Stimulated activated CD8-positive, alpha-beta memory T cell treated with anti-CD3 and anti-CD28 coated beads, Interleukin-4, amount 100 ng/mL, for 4 hours (primary cell): Measurements from ENCODE around the gene PEA15.

Experiments used
- DNase-seq, 2 donors: peaks; one replicate each; pipeline ENCODE4 v3.0.0-alpha.2; 2020; ENCODE audit warnings: low read depth in 2 of 2, low spot score in 1 of 2

PEA15 gene

GRCh38 chr1:160205242-160206035, at the start of gene PEA15:
TSS of gene PEA15 (plus strand) at chr1:160205384. CDS start at chr1:160211545, 6,161 bp downstream.
- DNase-seq, result peak; percentile 22 to 53

DNA sequence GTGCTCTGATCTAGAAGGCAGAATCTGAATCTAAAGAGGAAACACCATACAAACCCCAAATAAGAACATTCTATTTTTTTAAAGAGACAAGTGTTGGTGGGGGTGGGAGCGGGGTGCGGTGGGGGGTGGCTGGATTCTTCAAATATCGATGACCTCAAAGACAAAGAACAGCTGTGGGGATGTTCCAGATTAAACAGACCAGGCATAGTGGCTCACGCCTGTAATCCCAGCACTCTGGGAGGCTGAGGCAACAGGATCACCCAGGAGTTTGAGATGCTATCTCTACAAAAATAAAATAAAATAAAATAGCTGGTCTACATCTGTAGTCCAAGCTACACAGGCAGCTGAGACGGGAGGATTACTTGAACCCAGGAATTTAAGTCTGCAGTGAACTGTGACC, 48.8 kb upstream of the PEA15 start:
- DNase-seq, result no peak

DNA sequence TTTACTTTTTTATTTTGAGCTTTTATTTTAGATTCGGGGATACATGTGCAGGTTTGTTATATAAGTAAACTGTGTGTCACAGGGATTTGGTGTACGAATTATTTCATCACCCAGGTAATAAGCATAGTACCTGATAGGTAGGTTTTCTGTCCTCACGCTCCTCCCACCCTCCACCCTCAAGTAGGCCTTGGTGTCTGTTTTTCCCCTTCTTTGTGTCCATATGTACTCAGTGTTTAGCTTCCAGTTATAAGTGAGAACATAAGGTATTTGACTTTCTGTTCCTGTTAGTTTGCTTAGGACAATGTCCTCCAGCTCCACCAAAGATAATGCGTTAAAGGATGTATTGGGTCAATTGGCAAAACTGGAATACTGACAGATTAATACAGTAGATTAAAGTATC, 48.0 kb upstream of the PEA15 start:
- no peak for DNase-seq

GRCh38 chr1:160158031-160158430, 47.2 kb upstream of the PEA15 start:
- no peak for DNase-seq

- DNase-seq, result no peak
These were observed 46.6 kb upstream of the PEA15 start for GRCh38 chr1:160158534-160158933.

DNA sequence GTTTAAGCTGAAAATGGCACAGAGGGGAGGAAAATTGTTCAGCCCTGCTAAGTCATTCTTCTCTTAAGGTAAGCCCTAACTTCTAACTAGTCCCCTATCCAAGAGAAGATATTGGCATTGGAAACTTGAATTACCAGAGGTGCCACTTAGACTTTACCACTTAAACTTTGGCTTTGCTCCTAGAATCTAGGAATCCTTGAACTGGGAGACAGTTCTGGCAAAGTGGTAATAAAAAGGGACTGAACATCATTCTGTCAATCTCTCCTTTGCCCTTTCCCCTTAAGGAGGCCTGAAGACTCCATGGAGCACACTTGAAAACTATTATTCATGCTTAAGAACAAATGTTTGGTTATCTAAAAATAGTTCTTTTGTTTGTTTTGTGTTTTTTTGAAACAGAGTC, 45.3 kb upstream of the PEA15 start:
- no peak for DNase-seq

DNA sequence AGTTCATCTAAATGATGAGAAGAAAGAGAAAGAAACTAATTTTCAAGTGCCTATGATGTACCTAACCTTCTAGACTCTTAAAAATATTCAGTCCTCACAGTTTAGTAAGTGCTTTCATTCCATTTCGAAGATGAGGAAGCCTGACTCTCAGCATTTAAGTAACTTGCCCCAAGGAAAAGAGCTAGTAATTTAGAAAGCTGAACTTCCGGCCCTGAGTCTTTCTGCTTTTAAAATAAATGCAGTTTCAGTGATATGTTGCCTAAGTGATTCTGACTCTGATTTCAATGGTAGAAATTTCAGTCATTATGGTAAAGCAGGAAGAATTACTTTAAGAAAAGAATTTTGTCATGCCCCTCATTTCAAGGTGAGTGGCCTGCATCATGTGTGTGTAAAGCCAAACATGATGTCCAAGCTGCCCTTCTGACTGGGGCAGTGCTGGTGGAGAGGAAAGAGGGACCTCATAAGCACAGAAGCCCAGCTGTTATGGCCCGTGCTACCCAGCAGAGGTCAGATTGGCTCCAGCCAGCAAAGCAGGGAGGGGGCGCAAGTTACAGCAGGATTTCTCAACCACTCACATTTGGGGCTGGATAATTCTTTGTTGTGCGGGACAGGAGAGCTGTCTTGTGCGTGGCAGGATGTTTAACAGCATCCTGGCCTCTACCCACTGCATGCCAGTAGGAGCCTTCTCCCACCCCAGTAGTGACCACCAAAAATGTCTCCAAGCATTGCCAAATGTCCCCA, 43.0 kb upstream of the PEA15 start:
- no peak for DNase-seq

- no peak for DNase-seq
These were observed 42.3 kb upstream of the PEA15 start for GRCh38 chr1:160162931-160163330.

- no peak for DNase-seq
These were observed 41.6 kb upstream of the PEA15 start for GRCh38 chr1:160163615-160164014.

DNA sequence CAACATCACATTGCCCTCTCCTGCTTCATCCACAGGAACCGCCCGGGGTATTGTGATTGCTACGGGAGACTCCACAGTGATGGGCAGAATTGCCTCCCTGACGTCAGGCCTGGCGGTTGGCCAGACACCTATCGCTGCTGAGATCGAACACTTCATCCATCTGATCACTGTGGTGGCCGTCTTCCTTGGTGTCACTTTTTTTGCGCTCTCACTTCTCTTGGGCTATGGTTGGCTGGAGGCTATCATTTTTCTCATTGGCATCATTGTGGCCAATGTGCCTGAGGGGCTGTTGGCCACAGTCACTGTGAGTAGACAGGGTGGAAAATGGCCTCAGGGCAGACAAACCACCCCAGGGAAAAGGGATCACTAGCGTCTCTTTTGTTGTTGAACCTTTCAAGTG, 41.1 kb upstream of the PEA15 start:
- DNase-seq, result no peak

DNA sequence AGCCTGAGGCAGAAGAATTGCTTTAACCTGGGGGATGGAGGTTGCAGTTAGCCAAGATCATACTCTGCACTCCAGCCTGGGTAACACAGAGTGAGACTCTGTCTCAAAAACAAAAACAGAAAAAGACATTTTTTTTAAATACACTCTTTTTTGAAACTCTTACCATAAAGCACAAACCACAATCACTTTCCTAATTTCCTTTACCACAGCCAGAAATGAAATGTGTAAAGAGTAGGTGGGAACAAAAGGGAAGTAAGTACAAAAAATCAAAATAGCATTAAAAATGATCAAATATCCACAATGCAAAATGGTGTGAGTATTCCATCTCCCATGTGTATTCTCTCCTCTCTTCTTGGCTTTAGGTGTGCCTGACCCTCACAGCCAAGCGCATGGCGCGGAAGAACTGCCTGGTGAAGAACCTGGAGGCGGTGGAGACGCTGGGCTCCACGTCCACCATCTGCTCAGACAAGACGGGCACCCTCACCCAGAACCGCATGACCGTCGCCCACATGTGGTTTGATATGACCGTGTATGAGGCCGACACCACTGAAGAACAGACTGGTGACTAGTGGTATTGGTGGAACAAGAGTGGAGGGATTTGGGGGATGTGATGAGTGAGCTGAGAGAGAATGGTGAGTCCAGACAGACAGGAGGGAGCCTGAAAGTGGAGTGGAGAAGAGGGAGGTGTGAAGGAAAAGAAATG, 38.9 kb upstream of the PEA15 start:
- DNase-seq, result no peak

DNA sequence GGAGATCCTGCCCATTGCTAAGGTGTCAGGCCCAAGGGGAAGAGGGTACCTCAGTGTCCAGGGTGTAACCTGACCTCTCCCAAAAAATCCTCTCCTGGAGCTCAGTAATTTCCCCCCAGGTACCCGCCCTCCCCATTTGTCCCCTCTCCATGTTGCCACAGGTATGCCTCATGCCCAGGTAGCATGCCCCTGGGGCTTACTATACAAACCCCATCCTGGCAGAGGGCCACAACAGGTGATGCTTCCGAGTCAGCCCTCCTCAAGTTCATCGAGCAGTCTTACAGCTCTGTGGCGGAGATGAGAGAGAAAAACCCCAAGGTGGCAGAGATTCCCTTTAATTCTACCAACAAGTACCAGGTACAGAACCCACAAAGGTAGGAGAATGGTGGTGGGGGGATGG, 38.1 kb upstream of the PEA15 start:
- DNase-seq, result no peak

- no peak for DNase-seq
These were observed 37.6 kb upstream of the PEA15 start for GRCh38 chr1:160167580-160167979.

GRCh38 chr1:160168016-160168415, 37.2 kb upstream of the PEA15 start:
- DNase-seq, result no peak

- DNase-seq, result no peak
These were observed 36.4 kb upstream of the PEA15 start for GRCh38 chr1:160168609-160169369.

GRCh38 chr1:160169553-160170399, 35.4 kb upstream of the PEA15 start:
- DNase-seq, result no peak

GRCh38 chr1:160171354-160171753, 33.8 kb upstream of the PEA15 start:
- no peak for DNase-seq

GRCh38 chr1:160171980-160172379, 33.2 kb upstream of the PEA15 start:
- DNase-seq, result no peak

DNA sequence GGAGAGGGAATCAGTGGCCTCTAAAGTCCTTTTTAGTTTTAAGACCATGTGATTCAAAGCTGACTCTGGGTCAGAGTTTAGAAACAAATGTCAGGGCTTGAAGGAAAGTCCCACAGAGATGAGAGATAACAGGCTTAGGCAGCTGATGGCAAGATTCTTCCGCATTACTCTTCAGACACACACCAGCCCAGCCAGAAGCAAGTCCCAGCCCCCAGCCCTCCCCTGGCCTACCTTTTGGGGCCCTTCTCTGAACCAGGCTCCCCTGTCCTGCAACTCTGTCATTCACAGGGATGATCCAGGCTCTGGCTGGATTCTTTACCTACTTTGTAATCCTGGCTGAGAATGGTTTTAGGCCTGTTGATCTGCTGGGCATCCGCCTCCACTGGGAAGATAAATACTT, 28.0 kb upstream of the PEA15 start:
- DNase-seq, result no peak

DNA sequence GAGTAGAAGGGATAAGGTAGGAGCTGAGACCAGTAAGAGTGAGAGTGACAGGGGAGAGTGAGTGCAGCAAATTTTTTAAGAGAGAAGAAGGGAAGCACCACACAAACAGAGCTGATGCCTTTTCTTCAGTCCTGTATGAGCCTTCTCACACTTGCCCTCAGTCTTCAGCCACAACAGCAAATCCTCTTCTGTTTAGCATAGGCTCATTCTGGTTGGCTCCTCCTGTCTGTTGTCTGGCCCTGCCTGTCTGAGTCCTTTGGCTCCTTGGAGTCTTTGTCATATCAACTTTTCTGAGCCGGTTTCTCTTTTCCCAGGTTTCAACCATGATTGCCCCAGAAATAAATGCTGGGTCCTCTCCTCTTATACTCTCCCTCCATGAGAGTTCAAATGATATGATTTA, 27.5 kb upstream of the PEA15 start:
- DNase-seq, result no peak
